ENCODE measurements around the gene SNX32. TPM values are rescaled to one million over a fixed set of nuclear protein-coding genes. Genes with fewer than 3 reads are reported as not detected.

The SNX32 gene
- total and polyA plus RNA-seq, 2 donors (not counting 3 experiments of a cell fraction or from before 2014, with no cell fraction given) = 0.19 TPM; not detected in 1

GRCh38 chr11:65789230-65790103 lies 44.3 kb upstream of the SNX32 start:
- Histone ChIP-seq H3K4me1 (ENCODE audit: control insufficient read depth, extremely low read depth, insufficient read depth, low read length) (no peaks in the 10 kb centered on the region), H3K79me2 (ENCODE audit: control insufficient read depth, insufficient read depth, low read length) (no peaks in the 10 kb centered on the region), H3K4me2 (ENCODE audit: insufficient read depth, low read length) (no peak overlapping the region), H3K27me3 (ENCODE audit: control insufficient read depth in 2 of 2, insufficient read depth in 2 of 2, low read length in 2 of 2) (peaks cover 41 to 42% of the 10 kb centered on the region in 2 experiments), H3K9me3 (replicated peaks; ENCODE audit: control insufficient read depth, insufficient read depth, low read length) (no peaks in the 10 kb centered on the region), H3K4me3 (replicated peaks in 1 of 3; ENCODE audit: insufficient read depth in 1 of 3, low read depth in 1 of 3, low read length in 3 of 3) (no peak overlapping the region), H3K9me1 (replicated peaks; ENCODE audit: control insufficient read depth, extremely low read depth, insufficient read depth, low read length) (no peaks in the 10 kb centered on the region), H3K36me3 (ENCODE audit: control insufficient read depth in 2 of 2, extremely low read depth in 1 of 2, insufficient read depth in 2 of 2, low read length in 2 of 2) (no peaks in the 10 kb centered on the region), H4K20me1 (replicated peaks; ENCODE audit: control insufficient read depth, extremely low read depth, insufficient read depth, low read length) (no peaks in the 10 kb centered on the region), H3K9ac (replicated peaks; ENCODE audit: extremely low read depth, insufficient read depth, low read length) (no peak overlapping the region), H3K27ac (ENCODE audit: insufficient read depth, low read depth, low read length) (no peak overlapping the region), H2AFZ (ENCODE audit: low read depth, low read length) (no peak overlapping the region)
- no peak for TF ChIP-seq GATA2 (IDR thresholded peaks at IDR 0.05; ENCODE audit: insufficient read depth, insufficient read length, low read depth, low read length)
- TF ChIP-seq EZH2 (IDR thresholded peaks at IDR 0.05; ENCODE audit: borderline replicate concordance, low read depth, low read length, severe bottlenecking) = no peak
- TF ChIP-seq MAX (IDR thresholded peaks at IDR 0.05; ENCODE audit: insufficient read depth, insufficient read length) = no peak
- no peak for TF ChIP-seq POLR2A (IDR thresholded peaks at IDR 0.05; ENCODE audit: low read depth, low read length)
- no peak for TF ChIP-seq CTCF (IDR thresholded peaks at IDR 0.05; ENCODE audit: extremely low read depth in 1 of 2, insufficient read depth in 1 of 2, low read depth in 1 of 2, low read length in 2 of 2)
- no peak for TF ChIP-seq FOS (IDR thresholded peaks at IDR 0.05; ENCODE audit: borderline replicate concordance, insufficient read depth, low read length)
- no peak for TF ChIP-seq POLR2AphosphoS5 (IDR thresholded peaks at IDR 0.05; ENCODE audit: insufficient read depth, low read depth, low read length)
- no peak for TF ChIP-seq JUN (IDR thresholded peaks at IDR 0.05; ENCODE audit: borderline replicate concordance, insufficient read depth, insufficient read length, low read depth)
- TF ChIP-seq MYC (IDR thresholded peaks at IDR 0.05; ENCODE audit: low read depth, low read length) = no peak
- ChIA-PET POLR2A (no interaction called here), CTCF (interaction anchor here (1.2 to 6.2 kb wide), 7 partner anchors 9 to 83 kb away, joined by 3 to 71 read pairs (median 4); partner anchors contain the start of gene AP5B1)
- no TSS peak for BruUV-seq (replicated peaks)
- no peak for DNase-seq (ENCODE audit: low read depth, low spot score)
- dilution Hi-C loops (cut with MboI; ENCODE audit: extremely low pct_ligation_motif_present, low sequenced_read_pairs) (no loop called here), intact Hi-C loops (cut with micrococcal nuclease) (no loop called here)
- FAIRE-seq = no peak

Data from endothelial cell of umbilical vein (primary cell).